Lung (tissue), 12 donors: Measurements from ENCODE around the gene TXNDC12. TPM values are rescaled to one million over a fixed set of nuclear protein-coding genes. Genes with fewer than 3 reads are reported as not detected.

Experiments used
- ATAC-seq: fragments of 200-7000 bp; cut with Tn5 transposase; one replicate; pipeline ENCODE4 v1.9.1; 2020; ENCODE audit warnings: moderate number of reproducible peaks; ENCODE audit not compliant: insufficient read depth, low FRiP score
- DNase-seq, 3 donors: peaks; one replicate each; pipeline ENCODE4 v3.0.0-alpha.2; 2013 to 2017
- H3K27ac ChIP-seq, 2 donors: one replicate each; pipeline ENCODE4 v1.5.1; 2013; ENCODE audit warnings: mild to moderate bottlenecking in 2 of 2, moderate library complexity in 2 of 2, control low read depth in 1 of 2, inconsistent platforms in 1 of 2, low read depth in 1 of 2, low read length in 1 of 2
- H3K27me3 ChIP-seq, 3 donors: one replicate each; pipeline ENCODE4 v1.5.1; 2013; ENCODE audit warnings: low read length in 2 of 3; ENCODE audit not compliant: control insufficient read depth in 3 of 3, insufficient read depth in 3 of 3
- H3K36me3 ChIP-seq, 4 donors: one replicate each; pipeline ENCODE4 v1.5.1; 2013; ENCODE audit warnings: low read length in 4 of 4, mild to moderate bottlenecking in 1 of 4, moderate library complexity in 1 of 4; ENCODE audit not compliant: control insufficient read depth in 4 of 4, insufficient read depth in 4 of 4
- H3K4me1 ChIP-seq, 5 donors: one replicate each; pipeline ENCODE4 v1.5.1; 2013; ENCODE audit warnings: low read length in 5 of 5, mild to moderate bottlenecking in 2 of 5, moderate library complexity in 1 of 5; ENCODE audit not compliant: control insufficient read depth in 5 of 5, insufficient read depth in 5 of 5
- H3K4me3 ChIP-seq: one replicate; pipeline ENCODE4 v1.5.1; 2013; ENCODE audit warnings: mild to moderate bottlenecking, control low read depth, moderate library complexity
- H3K9ac ChIP-seq, 2 donors: one replicate each; pipeline ENCODE4 v1.5.1; 2013; ENCODE audit warnings: low read length in 2 of 2, control low read depth in 1 of 2; ENCODE audit not compliant: insufficient read depth in 1 of 2
- H3K9me3 ChIP-seq, 4 donors: one replicate each; pipeline ENCODE4 v1.5.1; 2013; ENCODE audit warnings: low read length in 3 of 4, mild to moderate bottlenecking in 1 of 4, moderate library complexity in 1 of 4; ENCODE audit not compliant: control insufficient read depth in 4 of 4, insufficient read depth in 3 of 4
- WGBS, 2 donors: extraction: QIAGEN DNeasy Blood & Tissue Kit; methylation state at CpG; one replicate each; pipeline ENCODE4 v1.1.7; 2013; 5-methylcytosine and 5-hydroxymethylcytosine counted together
- polyA plus RNA-seq, 2 donors: library from polyadenylated mRNA; stranded (reverse); fragments of 200-250 nt; gene quantifications; one replicate each; pipeline ENCODE4 v1.2.1, GENCODE V29; 2013
- total RNA-seq, 2 donors: library from RNA; depleted of rRNA in 1 of 2; stranded (reverse); fragments of >200 nt in 1 of 2; gene quantifications; one replicate each; pipeline ENCODE4 v1.2.1, GENCODE V29; 2014 to 2021
- TF ChIP-seq, protein P1 (sequence below): IDR thresholded peaks from 2 replicates; pipeline ENCODE4 v1.5.1; 2012; ENCODE audit warnings: mild to moderate bottlenecking; ENCODE audit errors: control extremely low read depth, extremely low read depth
- donor health status: control.
- donor health status: control.
- donor health status: Bipolar disorder and iron deficiency.
- donor health status: healthy.
- donor health status: DM: yes; HTN: yes; CAD: no.

TXNDC12 gene
- total and polyA plus RNA-seq, 4 donors: 15.8 to 51.9 (median 29.9) TPM

- Histone ChIP-seq H3K27me3 (no peaks in the 10 kb centered on the region), H3K9ac (peak overlapping the region; percentile 77 to 85), H3K4me1 (peaks cover 0 to 33% (median 8%) of the 10 kb centered on the region in 5 donors), H3K4me3 (peak overlapping the region; percentile 99), H3K9me3 (no peaks in the 10 kb centered on the region), H3K27ac (peak overlapping the region; percentile 86 to 99), H3K36me3 (peaks cover 4 to 13% (median 6%) of the 10 kb centered on the region in 4 donors)
- WGBS, 2 donors: 1 to 3% methylated on average over 4 of the region's 4 CpGs
- no peak for ATAC-seq
- TF ChIP-seq, protein P1, sequence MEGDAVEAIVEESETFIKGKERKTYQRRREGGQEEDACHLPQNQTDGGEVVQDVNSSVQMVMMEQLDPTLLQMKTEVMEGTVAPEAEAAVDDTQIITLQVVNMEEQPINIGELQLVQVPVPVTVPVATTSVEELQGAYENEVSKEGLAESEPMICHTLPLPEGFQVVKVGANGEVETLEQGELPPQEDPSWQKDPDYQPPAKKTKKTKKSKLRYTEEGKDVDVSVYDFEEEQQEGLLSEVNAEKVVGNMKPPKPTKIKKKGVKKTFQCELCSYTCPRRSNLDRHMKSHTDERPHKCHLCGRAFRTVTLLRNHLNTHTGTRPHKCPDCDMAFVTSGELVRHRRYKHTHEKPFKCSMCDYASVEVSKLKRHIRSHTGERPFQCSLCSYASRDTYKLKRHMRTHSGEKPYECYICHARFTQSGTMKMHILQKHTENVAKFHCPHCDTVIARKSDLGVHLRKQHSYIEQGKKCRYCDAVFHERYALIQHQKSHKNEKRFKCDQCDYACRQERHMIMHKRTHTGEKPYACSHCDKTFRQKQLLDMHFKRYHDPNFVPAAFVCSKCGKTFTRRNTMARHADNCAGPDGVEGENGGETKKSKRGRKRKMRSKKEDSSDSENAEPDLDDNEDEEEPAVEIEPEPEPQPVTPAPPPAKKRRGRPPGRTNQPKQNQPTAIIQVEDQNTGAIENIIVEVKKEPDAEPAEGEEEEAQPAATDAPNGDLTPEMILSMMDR: no peak
- DNase-seq: no peak
Measured at GRCh38 chr1:52056937-52057231, 1.9 kb upstream of the TXNDC12 start.

DNA sequence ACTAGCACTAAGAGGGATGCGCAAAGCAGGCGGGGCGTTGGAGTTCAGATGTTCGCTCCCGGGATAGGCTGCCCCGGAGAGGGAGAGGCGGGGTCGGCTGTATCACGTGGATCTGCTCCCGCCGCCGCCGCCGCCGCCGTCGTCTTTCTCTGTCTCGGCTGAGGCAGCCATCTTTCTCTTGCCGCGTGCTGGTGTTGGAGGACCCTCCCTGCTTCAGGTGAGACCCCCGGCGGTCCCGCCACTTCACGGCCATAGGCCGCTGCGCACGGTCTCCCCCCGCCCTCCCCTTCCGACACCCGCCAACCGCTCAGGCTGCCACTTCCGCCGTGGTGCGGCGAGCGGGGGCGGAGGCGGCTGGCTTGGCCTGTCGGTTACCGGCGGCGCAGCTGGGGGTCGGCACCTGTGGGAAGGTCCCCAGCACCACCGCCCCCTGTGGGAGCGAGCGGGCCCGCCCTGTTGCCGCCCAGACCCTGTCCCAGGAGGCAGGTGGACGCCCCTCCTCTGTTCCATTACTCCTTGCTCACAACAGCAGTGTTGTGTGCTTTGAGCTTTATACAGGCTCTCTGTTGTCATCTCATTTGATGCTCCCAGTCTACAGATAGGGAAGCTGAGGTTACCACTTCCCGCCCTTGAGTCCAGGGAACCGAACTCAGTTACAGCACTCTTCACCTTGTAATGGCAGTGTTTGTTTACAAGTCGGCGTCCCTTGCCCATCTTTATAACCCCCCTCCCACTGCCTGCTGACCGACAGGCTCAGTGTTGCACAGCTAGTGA is 1.4 kb upstream of the TXNDC12 start, which contains the start of gene BTF3L4:
BTF3L4 (plus strand) TSS at position 133 of the 774 bp plus-strand sequence. CDS start 3,553 bp downstream, outside the sequence.
- TF ChIP-seq, protein P1: no peak
- peak within 1 kb of the TSS; percentile 86 to 99 for H3K27ac ChIP-seq
- peaks cover 0 to 33% (median 8%) of the 10 kb centered on the region in 5 donors for H3K4me1 ChIP-seq
- H3K36me3 ChIP-seq: peaks cover 4 to 13% (median 6%) of the 10 kb centered on the region in 4 donors
- H3K4me3 ChIP-seq: peak within 1 kb of the TSS; percentile 99
- 0% methylated on average over 44 to 54 of the region's 54 CpGs for WGBS, 2 donors
- peak; percentile 95 for ATAC-seq
- H3K9ac ChIP-seq: peak within 1 kb of the TSS; percentile 77 to 85
- DNase-seq: peak; percentile 94 to 96 (median 96)
- H3K27me3 ChIP-seq: no peaks in the 10 kb centered on the region
- H3K9me3 ChIP-seq: no peaks in the 10 kb centered on the region

- 0 to 1% methylated on average over 12 of the region's 12 CpGs for WGBS, 2 donors
- Histone ChIP-seq H3K27me3 (no peaks in the 10 kb centered on the region), H3K9ac (peak overlapping the region; percentile 35 to 62), H3K36me3 (peaks cover 3 to 10% (median 4%) of the 10 kb centered on the region in 4 donors), H3K9me3 (no peaks in the 10 kb centered on the region), H3K27ac (peak overlapping the region; percentile 86 to 99), H3K4me1 (peaks cover 0 to 33% (median 8%) of the 10 kb centered on the region in 5 donors), H3K4me3 (peak overlapping the region; percentile 99)
- TF ChIP-seq, protein P1: no peak
- ATAC-seq (no peak), DNase-seq (no peak)
Measured at GRCh38 chr1:52055866-52056162, 823 bp upstream of the TXNDC12 start.
